Astrocyte (in vitro differentiated cells and primary cell): ENCODE data around the gene MGST3. TPM values are rescaled to one million over a fixed set of nuclear protein-coding genes. Genes with fewer than 3 reads are reported as not detected.

Experiments used
- DNase-seq: peaks from one replicate; pipeline ENCODE4 v3.0.0-alpha.2; 2010; ENCODE audit warnings: low read depth
- FAIRE-seq: peaks from 2 replicates; lab custom pipeline; 2011; peaks lifted over from hg19 to GRCh38; lab: Jason Lieb, UNC
- H2AFZ ChIP-seq: 2 replicates; pipeline ENCODE4 v1.6.0; 2012; ENCODE audit warnings: low read depth, low read length, inconsistent platforms
- H3K27ac ChIP-seq: 2 replicates; pipeline ENCODE4 v1.5.1; 2011; ENCODE audit warnings: low read depth, low read length, inconsistent platforms
- H3K27me3 ChIP-seq: 2 replicates; pipeline ENCODE4 v1.6.0; 2011; ENCODE audit warnings: low read length, inconsistent platforms; ENCODE audit not compliant: insufficient read depth
- H3K36me3 ChIP-seq: 2 replicates; pipeline ENCODE4 v1.5.1; 2011; ENCODE audit warnings: low read length, inconsistent platforms; ENCODE audit not compliant: insufficient read depth
- H3K4me1 ChIP-seq: 2 replicates; pipeline ENCODE4 v1.5.1; 2011; ENCODE audit warnings: low read length, inconsistent platforms; ENCODE audit not compliant: insufficient read depth
- H3K4me2 ChIP-seq: 2 replicates; pipeline ENCODE4 v1.6.0; 2012; ENCODE audit warnings: low read length, inconsistent platforms
- H3K4me3 ChIP-seq: 2 replicates; pipeline ENCODE4 v1.5.1; 2011; ENCODE audit warnings: low read depth, mild to moderate bottlenecking, low read length, inconsistent platforms; ENCODE audit not compliant: insufficient read depth
- H3K79me2 ChIP-seq: 2 replicates; pipeline ENCODE4 v1.6.0; 2012; ENCODE audit warnings: mild to moderate bottlenecking, low read length, inconsistent platforms; ENCODE audit not compliant: insufficient read depth
- H3K9ac ChIP-seq: 2 replicates; pipeline ENCODE4 v1.6.0; 2012; ENCODE audit warnings: mild to moderate bottlenecking, low read length, inconsistent platforms
- H3K9me3 ChIP-seq: 2 replicates; pipeline ENCODE4 v1.5.1; 2012; ENCODE audit warnings: low read depth, mild to moderate bottlenecking, low read length, inconsistent platforms; ENCODE audit not compliant: insufficient read depth
- H4K20me1 ChIP-seq: 2 replicates; pipeline ENCODE4 v1.6.0; 2012; ENCODE audit warnings: low read length, inconsistent platforms; ENCODE audit not compliant: insufficient read depth
- H3K27ac Mint-ChIP-seq: one replicate; pipeline ENCODE4 v1.8.0; 2021; ENCODE audit warnings: mild to moderate bottlenecking, mixed read lengths; ENCODE audit not compliant: unreplicated experiment
- H3K27me3 Mint-ChIP-seq: one replicate; pipeline ENCODE4 v1.8.0; 2021; ENCODE audit warnings: low read depth, mixed read lengths; ENCODE audit not compliant: unreplicated experiment
- H3K36me3 Mint-ChIP-seq: one replicate; pipeline ENCODE4 v1.8.0; 2021; ENCODE audit warnings: low read depth, mixed read lengths; ENCODE audit not compliant: unreplicated experiment
- H3K4me1 Mint-ChIP-seq: one replicate; pipeline ENCODE4 v1.8.0; 2021; ENCODE audit warnings: low read depth, mixed read lengths; ENCODE audit not compliant: unreplicated experiment
- H3K4me3 Mint-ChIP-seq: one replicate; pipeline ENCODE4 v1.8.0; 2021; ENCODE audit warnings: mild to moderate bottlenecking, moderate library complexity, mixed read lengths; ENCODE audit not compliant: unreplicated experiment
- H3K9me3 Mint-ChIP-seq: one replicate; pipeline ENCODE4 v1.8.0; 2021; ENCODE audit warnings: mild to moderate bottlenecking, mixed read lengths; ENCODE audit not compliant: unreplicated experiment
- CTCF ChIP-seq: IDR thresholded peaks from 2 replicates; pipeline ENCODE4 v1.5.1; 2011; ENCODE audit warnings: low read depth, mild to moderate bottlenecking, inconsistent platforms, low read length, moderate library complexity; ENCODE audit not compliant: insufficient read depth
- EZH2 ChIP-seq: IDR thresholded peaks from 2 replicates; pipeline ENCODE4 v1.6.1; 2012; ENCODE audit warnings: mild to moderate bottlenecking, low read length, inconsistent platforms; ENCODE audit not compliant: insufficient read depth
- total RNA-seq: library from RNA; stranded (reverse); gene quantifications from 2 replicates; pipeline ENCODE4 v1.2.1, GENCODE V29; 2021

The MGST3 gene
- total RNA-seq, 1 donor from 2014 or later, result 210 TPM

- Mint-ChIP-seq H3K27me3 (peaks cover 18% of the 10 kb centered on the region), H3K4me1 (peaks cover 16% of the 10 kb centered on the region), H3K4me3 (peak overlapping the region; percentile 86), H3K27ac (peak overlapping the region; percentile 95), H3K9me3 (no peaks in the 10 kb centered on the region), H3K36me3 (no peaks in the 10 kb centered on the region)
- Histone ChIP-seq H3K36me3 (no peaks in the 10 kb centered on the region), H3K4me1 (peaks cover 19% of the 10 kb centered on the region), H3K4me3 (peak overlapping the region; percentile 62), H3K9ac (peak overlapping the region; percentile 88), H3K4me2 (peak overlapping the region; percentile 95), H3K27me3 (peaks cover 23% of the 10 kb centered on the region), H4K20me1 (peaks cover 5% of the 10 kb centered on the region), H3K79me2 (no peaks in the 10 kb centered on the region), H3K27ac (peak overlapping the region; percentile 94), H2AFZ (peak overlapping the region; percentile 84), H3K9me3 (no peaks in the 10 kb centered on the region)
- TF ChIP-seq CTCF (no peak), EZH2 (no peak)
- DNase-seq (peak; percentile 94), FAIRE-seq (no peak)
Observed at GRCh38 chr1:165597883-165598675, 33.0 kb upstream of the MGST3 start.

GRCh38 chr1:165598676-165599059 lies 32.4 kb upstream of the MGST3 start:
- peak overlapping the region; percentile 95 for H3K27ac Mint-ChIP-seq
- H3K4me1 Mint-ChIP-seq, result peaks cover 16% of the 10 kb centered on the region
- H3K36me3 ChIP-seq, result no peaks in the 10 kb centered on the region
- H2AFZ ChIP-seq, result peak overlapping the region; percentile 84
- no peaks in the 10 kb centered on the region for H3K36me3 Mint-ChIP-seq
- peaks cover 18% of the 10 kb centered on the region for H3K27me3 ChIP-seq
- FAIRE-seq (no peak), DNase-seq (no peak)
- no peaks in the 10 kb centered on the region for H4K20me1 ChIP-seq
- peak overlapping the region; percentile 88 for H3K9ac ChIP-seq
- peaks cover 19% of the 10 kb centered on the region for H3K4me1 ChIP-seq
- peak overlapping the region; percentile 62 for H3K4me3 ChIP-seq
- H3K4me2 ChIP-seq, result peak overlapping the region; percentile 95
- TF ChIP-seq EZH2 (no peak), CTCF (no peak)
- no peaks in the 10 kb centered on the region for H3K79me2 ChIP-seq
- no peaks in the 10 kb centered on the region for H3K9me3 Mint-ChIP-seq
- peaks cover 13% of the 10 kb centered on the region for H3K27me3 Mint-ChIP-seq
- no peaks in the 10 kb centered on the region for H3K9me3 ChIP-seq
- H3K27ac ChIP-seq, result peak overlapping the region; percentile 94
- peak overlapping the region; percentile 86 for H3K4me3 Mint-ChIP-seq

GRCh38 chr1:165600793-165601192 lies 30.2 kb upstream of the MGST3 start:
- H3K27ac ChIP-seq, result no peak overlapping the region
- DNase-seq (no peak), FAIRE-seq (no peak)
- peaks cover 12% of the 10 kb centered on the region for H3K4me1 Mint-ChIP-seq
- H3K27me3 ChIP-seq, result peaks cover 9% of the 10 kb centered on the region
- H3K36me3 Mint-ChIP-seq, result no peaks in the 10 kb centered on the region
- H3K4me1 ChIP-seq, result peaks cover 15% of the 10 kb centered on the region
- H3K9ac ChIP-seq, result no peak overlapping the region
- peaks cover 20% of the 10 kb centered on the region for H3K27me3 Mint-ChIP-seq
- H3K9me3 ChIP-seq, result no peaks in the 10 kb centered on the region
- H3K36me3 ChIP-seq, result no peaks in the 10 kb centered on the region
- H3K4me3 ChIP-seq, result no peak overlapping the region
- H3K4me2 ChIP-seq, result no peak overlapping the region
- no peak overlapping the region for H2AFZ ChIP-seq
- TF ChIP-seq CTCF (no peak), EZH2 (no peak)
- H4K20me1 ChIP-seq, result no peaks in the 10 kb centered on the region
- H3K79me2 ChIP-seq, result no peaks in the 10 kb centered on the region
- no peaks in the 10 kb centered on the region for H3K9me3 Mint-ChIP-seq
- H3K4me3 Mint-ChIP-seq, result no peak overlapping the region
- H3K27ac Mint-ChIP-seq, result no peak overlapping the region
